ENCODE results near the gene PHB1.

The PHB1 gene

DNA sequence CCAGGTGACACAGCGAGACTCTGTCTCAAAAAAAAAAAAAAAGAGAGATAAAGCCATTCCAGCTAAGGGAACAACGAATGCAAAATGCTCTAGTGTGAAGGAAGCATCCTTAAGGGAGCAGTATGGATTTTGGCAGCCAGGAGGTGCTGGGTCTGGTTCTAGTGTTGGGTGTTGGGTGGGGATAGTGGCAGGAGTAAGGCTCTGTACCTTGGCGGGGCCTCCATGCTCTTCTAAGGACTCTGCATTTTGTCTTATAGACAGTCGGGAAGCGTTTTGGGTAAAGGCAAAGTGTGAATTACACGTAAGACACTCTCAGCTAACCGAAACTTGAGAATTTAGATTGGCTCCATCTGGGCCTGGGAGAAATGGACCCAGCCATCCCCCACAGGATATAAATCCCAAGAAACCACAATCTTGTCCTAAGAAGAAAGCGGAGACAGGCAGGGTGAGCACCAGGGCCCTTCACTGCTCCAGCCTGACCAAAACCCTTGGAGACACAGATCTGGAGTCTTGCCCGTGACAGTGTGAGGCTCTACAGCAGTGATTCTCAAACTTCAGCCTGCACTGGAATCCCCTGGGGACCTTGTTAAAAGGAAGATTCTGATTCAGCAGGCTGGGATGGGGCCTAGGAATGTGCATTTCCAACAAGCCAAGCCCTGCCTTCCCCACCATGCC is 33.1 kb upstream of the PHB1 start:
- no peaks in the 10 kb centered on the region for H3K36me3 Mint-ChIP-seq
- DNase-seq: no peak
- H3K27ac Mint-ChIP-seq: no peak overlapping the region
- CTCF ChIA-PET: interaction anchor here (1.6 kb wide), 1 partner anchor 13 kb away, joined by 3 read pairs; no protein-coding TSS in a partner anchor
- peaks cover 53% of the 10 kb centered on the region for H3K27me3 Mint-ChIP-seq
- no peak overlapping the region for H3K4me3 Mint-ChIP-seq
- peaks cover 22% of the 10 kb centered on the region for H3K4me1 Mint-ChIP-seq
- no peaks in the 10 kb centered on the region for H3K9me3 Mint-ChIP-seq

GRCh38 chr17:49445591-49445990 is 30.9 kb upstream of the PHB1 start:
- CTCF ChIA-PET: interaction anchor here (0.6 to 1.0 kb wide), 2 partner anchors 10 to 46 kb away, joined by 3 to 5 read pairs; no protein-coding TSS in a partner anchor
- no peak overlapping the region for H3K27ac Mint-ChIP-seq
- no peaks in the 10 kb centered on the region for H3K36me3 Mint-ChIP-seq
- peaks cover 7% of the 10 kb centered on the region for H3K4me1 Mint-ChIP-seq
- peaks cover 68% of the 10 kb centered on the region for H3K27me3 Mint-ChIP-seq
- no peaks in the 10 kb centered on the region for H3K9me3 Mint-ChIP-seq
- DNase-seq: peak; percentile 17
- H3K4me3 Mint-ChIP-seq: no peak overlapping the region

DNA sequence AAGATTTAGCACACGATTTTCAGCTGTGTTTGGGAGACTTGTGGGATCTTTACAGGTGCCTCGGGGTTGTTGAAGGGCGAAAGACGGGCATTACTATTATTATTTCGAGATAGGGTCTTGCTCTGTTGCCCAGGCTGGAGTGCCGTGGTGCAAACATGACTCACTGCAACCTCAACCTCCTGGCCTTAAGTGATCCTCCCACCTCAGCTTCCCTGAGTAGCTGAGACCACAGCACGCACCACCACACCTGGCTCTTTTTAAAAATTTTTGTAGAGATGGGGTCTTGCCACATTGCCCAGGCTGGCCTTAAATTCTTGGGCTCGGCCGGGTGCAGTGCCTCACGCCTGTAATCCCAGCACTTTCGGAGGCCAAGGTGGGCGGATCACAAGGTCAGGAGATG is 29.7 kb upstream of the PHB1 start:
- no peak for DNase-seq
- Mint-ChIP-seq H3K4me1 (no peaks in the 10 kb centered on the region), H3K36me3 (no peaks in the 10 kb centered on the region), H3K9me3 (no peaks in the 10 kb centered on the region), H3K4me3 (no peak overlapping the region), H3K27ac (no peak overlapping the region), H3K27me3 (peaks cover 80% of the 10 kb centered on the region)
- CTCF ChIA-PET: interaction anchor here (0.9 kb wide), 1 partner anchor 114 kb away, joined by 3 read pairs; no protein-coding TSS in a partner anchor

GRCh38 chr17:49443862-49444261 is 29.2 kb upstream of the PHB1 start:
- Mint-ChIP-seq H3K27ac (no peak overlapping the region), H3K4me3 (no peak overlapping the region), H3K4me1 (no peaks in the 10 kb centered on the region), H3K9me3 (no peaks in the 10 kb centered on the region), H3K27me3 (peaks cover 85% of the 10 kb centered on the region), H3K36me3 (no peaks in the 10 kb centered on the region)
- no peak for DNase-seq
- CTCF ChIA-PET: interaction anchor here (0.9 kb wide), 1 partner anchor 115 kb away, joined by 3 read pairs; no protein-coding TSS in a partner anchor

- peak; percentile 5 for DNase-seq
- no peak overlapping the region for H3K4me3 Mint-ChIP-seq
- H3K9me3 Mint-ChIP-seq: no peaks in the 10 kb centered on the region
- H3K36me3 Mint-ChIP-seq: no peaks in the 10 kb centered on the region
- H3K4me1 Mint-ChIP-seq: no peaks in the 10 kb centered on the region
- H3K27me3 Mint-ChIP-seq: peaks cover 89% of the 10 kb centered on the region
- H3K27ac Mint-ChIP-seq: no peak overlapping the region
- CTCF ChIA-PET: interaction anchor here (1.7 kb wide), 1 partner anchor 115 kb away, joined by 6 read pairs; no protein-coding TSS in a partner anchor
These were observed 27.4 kb upstream of the PHB1 start for GRCh38 chr17:49442041-49442440.

DNA sequence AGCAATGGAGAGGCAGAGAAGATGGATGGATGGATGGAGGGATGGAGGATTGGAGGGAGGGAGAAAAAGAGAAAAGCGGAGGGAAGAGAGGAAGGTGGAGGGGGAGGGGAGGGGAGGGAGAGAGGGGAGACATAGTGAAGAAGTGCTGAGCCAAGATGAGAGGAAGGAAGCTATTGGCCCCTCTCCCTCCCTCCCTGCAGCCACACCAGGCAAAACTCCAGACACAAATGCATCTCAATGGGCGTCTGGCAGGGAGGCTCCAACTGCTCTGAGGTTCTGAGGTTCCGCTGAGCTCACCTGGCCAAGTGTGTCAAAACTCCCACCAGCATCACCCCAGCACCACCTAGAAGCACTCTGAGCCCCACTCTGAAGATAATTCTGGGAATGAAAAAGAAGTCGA is 26.9 kb upstream of the PHB1 start:
- Mint-ChIP-seq H3K4me1 (no peaks in the 10 kb centered on the region), H3K36me3 (no peaks in the 10 kb centered on the region), H3K9me3 (no peaks in the 10 kb centered on the region), H3K27ac (no peak overlapping the region), H3K27me3 (peaks cover 92% of the 10 kb centered on the region), H3K4me3 (no peak overlapping the region)
- CTCF ChIA-PET: no interaction called here
- no peak for DNase-seq

DNA sequence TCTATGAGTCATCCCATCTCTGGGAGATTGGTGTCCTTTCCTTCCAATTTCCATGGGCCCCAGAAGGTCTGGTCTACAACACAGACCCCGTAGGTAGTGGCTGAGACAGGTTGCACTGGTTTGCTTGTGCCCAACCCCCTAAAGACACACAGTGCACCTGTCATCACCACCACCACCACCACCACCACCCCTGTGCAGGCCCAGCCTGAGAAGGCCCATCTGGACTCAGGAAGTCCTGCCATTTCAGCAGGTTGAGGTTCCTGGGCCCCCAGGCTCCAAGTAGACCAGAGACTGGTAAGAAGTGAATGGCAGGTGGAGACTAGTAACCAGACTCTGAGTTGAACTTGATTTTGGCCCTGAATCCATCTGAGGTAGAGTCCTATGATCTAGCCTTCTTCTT is 25.9 kb upstream of the PHB1 start:
- H3K4me1 Mint-ChIP-seq: no peaks in the 10 kb centered on the region
- CTCF ChIA-PET: interaction anchor here (1.4 kb wide), 1 partner anchor 32 kb away, joined by 3 read pairs; no protein-coding TSS in a partner anchor
- no peak overlapping the region for H3K27ac Mint-ChIP-seq
- H3K4me3 Mint-ChIP-seq: no peak overlapping the region
- H3K9me3 Mint-ChIP-seq: no peaks in the 10 kb centered on the region
- DNase-seq: peak; percentile 18
- H3K36me3 Mint-ChIP-seq: no peaks in the 10 kb centered on the region
- H3K27me3 Mint-ChIP-seq: peaks cover 92% of the 10 kb centered on the region

DNA sequence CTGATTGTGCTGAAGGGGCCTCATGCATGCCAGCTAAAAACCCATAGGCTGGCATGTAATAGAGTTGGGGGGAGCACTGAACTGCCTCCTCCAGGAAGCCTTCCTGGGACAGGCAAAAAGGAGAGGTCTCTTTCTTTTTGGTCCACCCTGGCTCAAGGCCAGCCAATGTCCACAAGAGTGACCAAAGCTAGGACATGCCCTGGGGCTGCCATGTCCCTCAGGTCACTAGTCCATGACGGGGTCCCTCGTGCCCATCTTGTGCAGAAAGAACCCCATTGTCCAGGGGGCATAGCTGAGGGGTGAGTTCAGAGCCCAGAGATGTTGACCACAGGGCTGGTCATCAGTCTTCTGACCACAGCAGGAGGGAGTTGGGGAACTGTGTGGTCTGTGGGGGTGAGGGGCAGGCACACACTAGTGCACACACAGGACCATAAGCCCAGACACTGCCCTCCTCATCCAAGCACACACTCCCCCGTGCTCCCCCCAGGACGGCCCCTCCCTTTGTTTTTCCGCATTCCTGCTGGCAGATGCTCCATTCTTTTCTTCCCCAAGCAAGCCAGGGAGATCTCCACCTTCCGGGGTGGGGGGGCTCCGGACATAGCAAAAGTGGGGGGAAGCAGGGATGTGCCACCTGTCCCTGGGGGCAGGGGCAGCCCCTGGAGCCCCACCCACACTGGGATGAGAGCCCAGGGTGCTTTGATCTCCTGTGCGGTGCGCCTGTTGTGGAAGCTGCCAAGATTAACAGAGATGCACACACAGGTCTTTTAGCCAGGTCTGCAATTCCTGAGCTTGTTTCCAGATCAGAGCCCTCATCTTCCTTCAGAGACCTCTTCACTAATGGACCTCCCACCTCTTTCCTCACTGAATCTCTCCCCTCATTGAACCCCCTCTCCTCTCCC is 25.2 kb upstream of the PHB1 start:
- Mint-ChIP-seq H3K9me3 (no peaks in the 10 kb centered on the region), H3K4me1 (no peaks in the 10 kb centered on the region), H3K36me3 (no peaks in the 10 kb centered on the region), H3K27me3 (peaks cover 95% of the 10 kb centered on the region), H3K4me3 (no peak overlapping the region), H3K27ac (no peak overlapping the region)
- CTCF ChIA-PET: interaction anchor here (1.4 kb wide), 1 partner anchor 32 kb away, joined by 3 read pairs; no protein-coding TSS in a partner anchor
- peak; percentile 16 for DNase-seq

- peaks cover 93% of the 10 kb centered on the region for H3K27me3 Mint-ChIP-seq
- no peaks in the 10 kb centered on the region for H3K36me3 Mint-ChIP-seq
- no peak overlapping the region for H3K27ac Mint-ChIP-seq
- CTCF ChIA-PET: no interaction called here
- peak; percentile 10 for DNase-seq
- no peaks in the 10 kb centered on the region for H3K4me1 Mint-ChIP-seq
- no peaks in the 10 kb centered on the region for H3K9me3 Mint-ChIP-seq
- H3K4me3 Mint-ChIP-seq: no peak overlapping the region
These were observed 24.6 kb upstream of the PHB1 start for GRCh38 chr17:49439305-49439672.

- CTCF ChIA-PET: interaction anchor here (0.9 to 1.2 kb wide), 2 partner anchors 117 to 118 kb away, joined by 3 to 4 read pairs; no protein-coding TSS in a partner anchor
- peak; percentile 19 for DNase-seq
- Mint-ChIP-seq H3K4me3 (no peak overlapping the region), H3K4me1 (no peaks in the 10 kb centered on the region), H3K27ac (no peak overlapping the region), H3K9me3 (no peaks in the 10 kb centered on the region), H3K27me3 (peaks cover 89% of the 10 kb centered on the region), H3K36me3 (no peaks in the 10 kb centered on the region)
These were observed 24.0 kb upstream of the PHB1 start for GRCh38 chr17:49438436-49439278.

- CTCF ChIA-PET: interaction anchor here (0.9 to 1.2 kb wide), 2 partner anchors 118 to 119 kb away, joined by 3 to 4 read pairs; no protein-coding TSS in a partner anchor
- H3K27ac Mint-ChIP-seq: no peak overlapping the region
- H3K36me3 Mint-ChIP-seq: no peaks in the 10 kb centered on the region
- H3K27me3 Mint-ChIP-seq: peaks cover 85% of the 10 kb centered on the region
- H3K4me3 Mint-ChIP-seq: no peak overlapping the region
- peak; percentile 16 for DNase-seq
- no peaks in the 10 kb centered on the region for H3K9me3 Mint-ChIP-seq
- no peaks in the 10 kb centered on the region for H3K4me1 Mint-ChIP-seq
These were observed 23.2 kb upstream of the PHB1 start for GRCh38 chr17:49437696-49438435.

- H3K36me3 Mint-ChIP-seq: no peaks in the 10 kb centered on the region
- no peaks in the 10 kb centered on the region for H3K4me1 Mint-ChIP-seq
- CTCF ChIA-PET: interaction anchor here (1.2 to 3.5 kb wide), 6 partner anchors 10 to 120 kb away, joined by 3 to 74 read pairs (median 5); no protein-coding TSS in a partner anchor
- no peak overlapping the region for H3K4me3 Mint-ChIP-seq
- DNase-seq: peak; percentile 10
- H3K27me3 Mint-ChIP-seq: peaks cover 77% of the 10 kb centered on the region
- no peak overlapping the region for H3K27ac Mint-ChIP-seq
- H3K9me3 Mint-ChIP-seq: no peaks in the 10 kb centered on the region
These were observed 21.5 kb upstream of the PHB1 start for GRCh38 chr17:49436174-49436573.

GRCh38 chr17:49435671-49436029 is 21.0 kb upstream of the PHB1 start:
- Mint-ChIP-seq H3K36me3 (no peaks in the 10 kb centered on the region), H3K4me1 (no peaks in the 10 kb centered on the region)

More at GRCh38 chr17:49435671-49436029, 21.0 kb upstream of the PHB1 start:
- H3K9me3 Mint-ChIP-seq: no peaks in the 10 kb centered on the region
- CTCF ChIA-PET: interaction anchor here (1.2 to 3.5 kb wide), 8 partner anchors 9 to 121 kb away, joined by 3 to 74 read pairs (median 5); partner anchors contain the start of gene PHB1
- DNase-seq: no peak
- no peak overlapping the region for H3K27ac Mint-ChIP-seq
- peaks cover 72% of the 10 kb centered on the region for H3K27me3 Mint-ChIP-seq
- H3K4me3 Mint-ChIP-seq: no peak overlapping the region

Measured in activated naive CD4-positive, alpha-beta T cell treated with anti-CD3 and anti-CD28 coated beads, Interleukin-2, amount 10 ng/mL, durations not matched to agents 7 days and 5 days (primary cell).